Motor neuron (in vitro differentiated cells): ENCODE results near the gene PDK3. TPM values are rescaled to one million over a fixed set of nuclear protein-coding genes. Genes with fewer than 3 reads are reported as not detected.

Source experiments
- ATAC-seq, 8 experiments: fragments of 200-7000 bp; cut with Tn5 transposase; replicated peaks in 6 of 8; 2 replicates each; pipeline ENCODE4 v1.8.0; 2021; ENCODE audit warnings: mild to moderate bottlenecking in 8 of 8, moderate library complexity in 8 of 8
- H3K27ac ChIP-seq, 2 donors: fragments of 250-450 bp; sonication (Bioruptor Pico); 2 replicates each; pipeline ENCODE4 v1.9.0; 2021; ENCODE audit warnings: antibody characterized with exemption in 2 of 2, mild to moderate bottlenecking in 2 of 2, moderate library complexity in 1 of 2
- H3K4me1 ChIP-seq, 2 donors: fragments of 250-450 bp; sonication (Bioruptor Pico); replicated peaks in 1 of 2; 2 replicates each; pipeline ENCODE4 v1.6.1; 2021; ENCODE audit warnings: antibody characterized with exemption in 2 of 2, mild to moderate bottlenecking in 2 of 2, moderate library complexity in 1 of 2
- H3K4me3 ChIP-seq, 5 donors: fragments of 250-450 bp; sonication (Bioruptor Pico); 2 replicates each; pipeline ENCODE4 v1.9.0; 2021; ENCODE audit warnings: antibody characterized with exemption in 5 of 5, mild to moderate bottlenecking in 5 of 5, moderate library complexity in 4 of 5
- WGBS, 10 experiments: fragments of 450-650 bp; shearing (Covaris generic); methylation state at CpG; one replicate each; pipeline ENCODE4 v1.0.0; 2022; 5-methylcytosine and 5-hydroxymethylcytosine counted together
- in situ Hi-C, 9 experiments: fragments of 400-800 bp; cut with MboI; loops; one replicate each; pipeline ENCODE4 v1.15.0; 2021; ENCODE audit warnings: low sequenced_read_pairs in 9 of 9, low pct_unique_long_range_greater_than_20kb in 2 of 9; ENCODE audit not compliant: unreplicated experiment in 9 of 9
- total RNA-seq, 8 experiments: library from RNA; unstranded; fragments of 300-600 nt; gene quantifications; 2 replicates each; pipeline versions ENCODE4 v1.2.3 to v1.2.4, GENCODE V29; 2022

Gene PDK3
- total RNA-seq, 8 experiments from 2014 or later = 4.8 to 15.3 (median 9.2) TPM

DNA sequence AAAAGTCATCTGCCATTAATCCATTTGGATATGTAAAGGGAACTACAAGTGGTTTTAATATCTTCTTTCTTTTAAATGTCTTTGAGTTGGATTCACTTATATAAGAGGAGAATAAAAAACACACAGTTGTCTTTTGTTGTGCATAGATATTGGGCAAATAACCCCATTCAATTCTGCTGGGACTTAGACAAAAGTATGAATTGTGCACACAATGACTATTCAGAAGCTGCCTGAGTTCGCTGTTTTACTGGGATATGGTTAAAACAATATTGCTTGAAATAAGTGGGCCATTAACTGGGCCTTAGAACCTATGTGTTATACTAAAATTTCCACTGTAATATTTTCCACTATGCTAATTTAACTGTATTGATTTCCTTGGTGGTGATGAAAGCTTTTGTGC lies 110.4 kb downstream of the PDK3 start:
- ATAC-seq = no peak
- Histone ChIP-seq H3K4me1 (no peaks in the 10 kb centered on the region), H3K4me3 (no peak overlapping the region), H3K27ac (no peak overlapping the region)
- in situ Hi-C loops = no loop called here
- 90 to 100% (median 100%) methylated on average over 1 of the region's 1 CpG; no CpG with 5 or more reads in 7 of the 10 experiments for WGBS, 10 experiments

DNA sequence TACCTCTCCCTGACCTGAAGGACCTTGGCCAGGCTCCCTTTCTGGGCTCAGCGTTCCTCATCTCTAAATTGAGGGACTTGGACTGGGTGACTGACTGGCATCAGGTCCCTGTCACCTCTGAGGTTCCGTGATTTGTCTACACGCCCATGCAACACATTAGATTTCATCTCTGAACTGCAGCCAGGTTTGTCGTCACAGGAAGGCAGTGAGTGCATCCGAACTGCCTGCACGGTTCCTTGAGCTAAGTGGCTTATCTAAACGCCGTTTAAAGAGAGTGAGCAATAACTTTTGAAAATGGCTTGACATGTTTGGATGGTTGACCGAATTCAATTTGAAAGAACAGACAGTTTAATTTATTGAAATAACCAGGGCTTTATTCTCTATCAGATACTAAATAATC lies 112.0 kb downstream of the PDK3 start:
- no peak for ATAC-seq
- H3K27ac ChIP-seq = no peak overlapping the region
- H3K4me1 ChIP-seq = no peaks in the 10 kb centered on the region
- no peak overlapping the region for H3K4me3 ChIP-seq
- in situ Hi-C loops = no loop called here
- 0 to 89% (median 54%) methylated on average over 1 to 9 of the region's 9 CpGs; no CpG with 5 or more reads in 6 of the 10 experiments for WGBS, 10 experiments

Other genes starting within 250 kb of the PDK3 start
- under 1 TPM in 3 of 8 experiments, not detected in 5; 0.14 to 0.21 (median 0.19) TPM for gene SUPT20HL2, start 151.2 kb upstream of the PDK3 start, total RNA-seq
- gene SUPT20HL1, start 104.6 kb upstream of the PDK3 start, total RNA-seq = under 1 TPM in 2 of 8 experiments, not detected in 6; 0.09 to 0.14 TPM
- 1 to 10 TPM; 1.3 to 4.9 (median 2.5) TPM for gene PCYT1B, start 182.1 kb downstream of the PDK3 start, total RNA-seq
- 10 to 100 TPM in 7 of 8 experiments, 1 to 10 TPM in 1; 7.8 to 23.6 (median 12.1) TPM for gene POLA1, start 228.6 kb downstream of the PDK3 start, total RNA-seq